Measurements from ENCODE around the gene DHTKD1.

- TF ChIP-seq POLR2A (IDR thresholded peaks at IDR 0.05): no peak
- TF ChIP-seq CTCF (IDR thresholded peaks at IDR 0.05): no peak
Observed at GRCh38 chr10:12088919-12089318, 20.2 kb downstream of the DHTKD1 start.
